RWPE1 (cell line): ENCODE data around the gene CISD3.

Experiments used
- CTCF ChIA-PET: fragments of 350-600 bp; sonication (Branson Sonifier 250); formaldehyde crosslinking; extraction: SDS; loops from one replicate; lab custom pipeline; 2021; lab: Yijun Ruan, JAX
- POLR2A ChIA-PET: fragments of 400-600 bp; formaldehyde crosslinking; extraction: SDS; loops from one replicate; lab custom pipeline; 2020; ENCODE audit warnings: antibody characterized with exemption; ENCODE audit not compliant: low non-redundant PET; lab: Yijun Ruan, JAX
- DNase-seq: peaks from one replicate; pipeline ENCODE4 v3.0.0; 2012; ENCODE audit warnings: low spot score
- H3K27ac ChIP-seq: fragments of 450-650 bp; 2 replicates; pipeline ENCODE4 v1.5.1; 2017
- TF ChIP-seq, protein P1 (sequence below): fragments of 450-650 bp; conservative IDR thresholded peaks from 2 replicates; pipeline ENCODE4 v1.5.1; 2017; ENCODE audit warnings: low read depth, mild to moderate bottlenecking

CISD3 gene

GRCh38 chr17:38761612-38762011 lies 31.5 kb downstream of the CISD3 start:
- ChIA-PET POLR2A (interaction anchor here (0.6 kb wide), 1 partner anchor 107 kb away, joined by 5 read pairs; no protein-coding TSS in a partner anchor), CTCF (interaction anchor here (0.6 kb wide), 1 partner anchor 76 kb away, joined by 3 read pairs; no protein-coding TSS in a partner anchor)
- no peak overlapping the region for H3K27ac ChIP-seq
- no peak for DNase-seq
- TF ChIP-seq, protein P1, sequence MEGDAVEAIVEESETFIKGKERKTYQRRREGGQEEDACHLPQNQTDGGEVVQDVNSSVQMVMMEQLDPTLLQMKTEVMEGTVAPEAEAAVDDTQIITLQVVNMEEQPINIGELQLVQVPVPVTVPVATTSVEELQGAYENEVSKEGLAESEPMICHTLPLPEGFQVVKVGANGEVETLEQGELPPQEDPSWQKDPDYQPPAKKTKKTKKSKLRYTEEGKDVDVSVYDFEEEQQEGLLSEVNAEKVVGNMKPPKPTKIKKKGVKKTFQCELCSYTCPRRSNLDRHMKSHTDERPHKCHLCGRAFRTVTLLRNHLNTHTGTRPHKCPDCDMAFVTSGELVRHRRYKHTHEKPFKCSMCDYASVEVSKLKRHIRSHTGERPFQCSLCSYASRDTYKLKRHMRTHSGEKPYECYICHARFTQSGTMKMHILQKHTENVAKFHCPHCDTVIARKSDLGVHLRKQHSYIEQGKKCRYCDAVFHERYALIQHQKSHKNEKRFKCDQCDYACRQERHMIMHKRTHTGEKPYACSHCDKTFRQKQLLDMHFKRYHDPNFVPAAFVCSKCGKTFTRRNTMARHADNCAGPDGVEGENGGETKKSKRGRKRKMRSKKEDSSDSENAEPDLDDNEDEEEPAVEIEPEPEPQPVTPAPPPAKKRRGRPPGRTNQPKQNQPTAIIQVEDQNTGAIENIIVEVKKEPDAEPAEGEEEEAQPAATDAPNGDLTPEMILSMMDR = no peak

- TF ChIP-seq, protein P1 = no peak
- POLR2A ChIA-PET = interaction anchor here (0.6 kb wide), 1 partner anchor 107 kb away, joined by 5 read pairs; no protein-coding TSS in a partner anchor
- DNase-seq = no peak
- peak overlapping the region; percentile 40 for H3K27ac ChIP-seq
- CTCF ChIA-PET = no interaction called here
Observed at GRCh38 chr17:38762231-38762630, 32.1 kb downstream of the CISD3 start.

- TF ChIP-seq, protein P1 = no peak
- DNase-seq = no peak
- peak overlapping the region; percentile 28 for H3K27ac ChIP-seq
- ChIA-PET CTCF (interaction anchor here (0.6 kb wide), 1 partner anchor 16 kb away, joined by 3 read pairs; no protein-coding TSS in a partner anchor), POLR2A (no interaction called here)
Observed at GRCh38 chr17:38766341-38766740, 36.2 kb downstream of the CISD3 start.

- ChIA-PET CTCF (no interaction called here), POLR2A (no interaction called here)
- peak overlapping the region; percentile 38 for H3K27ac ChIP-seq
- TF ChIP-seq, protein P1 = no peak
- no peak for DNase-seq
Observed at GRCh38 chr17:38768417-38768816, 38.3 kb downstream of the CISD3 start.

DNA sequence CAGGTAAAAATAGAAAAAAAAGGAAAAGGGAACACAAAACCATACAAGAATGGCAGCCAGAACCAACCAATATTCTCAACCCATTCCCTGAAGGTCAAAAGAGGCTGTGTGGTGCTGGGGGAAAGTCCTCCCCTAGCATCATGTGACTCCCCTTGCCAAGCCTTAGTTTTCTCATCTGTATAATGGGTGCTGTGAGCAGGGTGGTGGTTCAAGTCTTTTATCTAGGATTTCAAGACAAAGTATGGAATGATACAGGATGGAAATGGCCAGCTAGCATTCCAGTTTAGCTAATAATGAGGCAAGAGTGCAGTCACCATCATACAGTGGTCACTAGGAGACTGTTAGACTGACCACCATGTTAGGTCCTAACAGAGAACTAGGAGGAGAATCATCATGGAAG lies 43.1 kb downstream of the CISD3 start:
- DNase-seq = no peak
- TF ChIP-seq, protein P1 = no peak
- ChIA-PET POLR2A (no interaction called here), CTCF (no interaction called here)
- no peak overlapping the region for H3K27ac ChIP-seq

- POLR2A ChIA-PET = no interaction called here
- TF ChIP-seq, protein P1 = no peak
- DNase-seq = no peak
- CTCF ChIA-PET = interaction anchor here (0.6 kb wide), 1 partner anchor 101 kb away, joined by 3 read pairs; no protein-coding TSS in a partner anchor
- H3K27ac ChIP-seq = no peak overlapping the region
Observed at GRCh38 chr17:38777641-38778250, 47.6 kb downstream of the CISD3 start.
